Endometrial microvascular endothelial cells (primary cell): Measurements from ENCODE around the gene LGI4. TPM values are rescaled to one million over a fixed set of nuclear protein-coding genes. Genes with fewer than 3 reads are reported as not detected.

ENCODE experiments used
- in situ Hi-C: cut with HindIII; loops from 2 replicates; pipeline ENCODE4 v1.10.0; 2017; ENCODE audit warnings: low sequenced_read_pairs, low pct_unique_long_range_greater_than_20kb; ENCODE audit errors: inconsistent ontology term
- total RNA-seq: library from RNA; depleted of rRNA; stranded (reverse); fragments of >200 nt; gene quantifications from one replicate; pipeline ENCODE4 v1.2.3, GENCODE V29; 2015; ENCODE audit errors: inconsistent ontology term

LGI4 gene
- total RNA-seq, 1 donor from 2014 or later = not detected

DNA sequence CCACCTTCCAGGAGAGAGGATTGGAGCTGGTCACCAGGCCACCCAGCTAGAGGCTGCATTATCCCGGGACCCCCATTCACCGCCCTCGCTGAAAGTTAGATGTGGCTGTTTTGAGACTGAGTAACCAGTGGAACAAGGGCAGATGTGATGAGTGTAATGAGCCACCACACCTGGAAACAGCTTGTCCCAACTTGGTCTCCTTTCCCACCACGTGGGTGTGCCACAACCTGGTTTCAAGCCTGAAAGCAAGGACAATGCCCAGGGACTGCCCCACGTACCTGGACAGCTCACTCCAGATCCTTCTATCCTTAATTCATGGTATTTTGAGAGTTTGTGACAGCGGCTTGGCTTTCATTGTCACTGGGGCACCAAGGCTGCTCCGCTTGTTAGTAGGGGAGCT lies 7.0 kb downstream of the LGI4 start:
- in situ Hi-C loops = no loop called here

GRCh38 chr19:35126624-35126959 lies 8.3 kb downstream of the LGI4 start:
- in situ Hi-C loops = no loop called here

- in situ Hi-C loops = no loop called here
Measured at GRCh38 chr19:35125749-35126623, 8.9 kb downstream of the LGI4 start.

DNA sequence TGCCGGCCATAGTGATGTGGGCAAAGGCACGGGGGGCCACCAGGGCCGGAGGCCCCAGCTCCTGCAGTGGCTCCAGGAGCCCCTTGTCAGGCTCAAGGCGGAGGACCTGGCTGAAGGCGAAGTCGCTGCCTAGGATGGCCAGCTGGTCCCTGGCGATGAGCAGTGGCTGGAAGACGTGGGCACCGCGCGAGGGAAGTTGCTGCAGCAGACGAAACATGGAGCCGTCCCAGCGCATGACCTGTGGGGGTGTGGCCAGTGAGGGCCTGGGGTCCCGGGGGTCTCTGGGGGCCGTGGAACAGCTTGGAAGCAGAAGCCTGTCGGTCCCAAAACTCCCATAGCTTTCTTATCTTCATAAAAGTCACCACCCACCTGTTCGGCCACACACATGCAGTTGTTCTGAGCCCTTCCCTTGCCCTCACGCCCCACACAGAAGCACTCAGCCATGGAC lies 9.6 kb downstream of the LGI4 start:
- in situ Hi-C loops = no loop called here

GRCh38 chr19:35124098-35125060 lies 10.5 kb downstream of the LGI4 start:
- in situ Hi-C loops = no loop called here

DNA sequence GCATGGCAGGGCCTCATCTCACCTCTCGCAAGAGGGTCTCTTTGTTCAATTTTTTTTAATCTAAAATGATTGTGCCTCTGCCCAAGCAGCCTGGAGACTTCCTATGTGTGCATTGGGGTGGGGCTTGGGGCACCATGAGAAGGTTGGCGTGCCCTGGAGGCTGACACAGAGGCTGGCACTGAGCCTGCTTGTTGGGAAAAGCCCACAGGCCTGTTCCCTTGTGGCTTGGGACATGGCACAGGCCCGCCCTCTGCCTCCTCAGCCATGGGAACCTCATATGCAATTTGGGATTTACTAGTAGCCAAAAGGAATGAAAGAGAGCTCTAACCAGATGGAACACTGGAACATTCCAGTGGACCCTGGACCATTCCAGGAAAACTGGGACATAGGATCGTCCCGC lies 11.3 kb downstream of the LGI4 start:
- in situ Hi-C loops = no loop called here

DNA sequence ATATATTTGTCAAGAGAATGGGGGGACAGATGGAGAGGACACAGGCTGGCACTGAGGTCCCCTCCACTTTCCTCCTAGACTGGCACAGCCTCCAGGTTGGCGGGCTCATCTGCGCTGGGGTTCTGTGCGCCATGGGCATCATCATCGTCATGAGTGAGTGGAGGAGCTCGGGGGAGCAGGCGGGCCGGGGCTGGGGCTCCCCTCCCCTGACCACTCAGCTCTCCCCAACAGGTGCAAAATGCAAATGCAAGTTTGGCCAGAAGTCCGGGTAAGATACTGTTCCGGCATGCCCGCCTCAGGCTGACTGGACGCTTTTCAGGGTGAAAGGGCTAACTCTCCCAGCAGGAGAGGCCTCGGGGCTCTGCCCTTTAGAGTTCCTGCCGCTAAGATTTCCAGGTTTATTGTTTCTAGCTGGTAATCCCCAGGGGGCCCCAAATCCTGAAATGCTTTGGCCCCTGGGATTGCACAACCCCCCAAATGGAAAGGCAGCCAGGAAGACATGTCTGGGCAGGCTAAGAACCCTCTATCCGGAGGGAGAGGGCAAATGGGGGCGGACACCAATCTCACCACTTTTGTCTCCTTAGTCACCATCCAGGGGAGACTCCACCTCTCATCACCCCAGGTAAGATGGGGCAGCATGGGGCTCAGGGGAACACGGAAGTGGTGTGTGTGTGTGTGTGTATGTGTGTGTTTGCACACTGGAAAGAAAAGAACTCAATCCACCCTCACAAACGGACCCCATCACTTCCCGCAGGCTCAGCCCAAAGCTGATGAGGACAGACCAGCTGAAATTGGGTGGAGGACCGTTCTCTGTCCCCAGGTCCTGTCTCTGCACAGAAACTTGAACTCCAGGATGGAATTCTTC lies 11.9 kb downstream of the LGI4 start:
- in situ Hi-C loops = no loop called here

DNA sequence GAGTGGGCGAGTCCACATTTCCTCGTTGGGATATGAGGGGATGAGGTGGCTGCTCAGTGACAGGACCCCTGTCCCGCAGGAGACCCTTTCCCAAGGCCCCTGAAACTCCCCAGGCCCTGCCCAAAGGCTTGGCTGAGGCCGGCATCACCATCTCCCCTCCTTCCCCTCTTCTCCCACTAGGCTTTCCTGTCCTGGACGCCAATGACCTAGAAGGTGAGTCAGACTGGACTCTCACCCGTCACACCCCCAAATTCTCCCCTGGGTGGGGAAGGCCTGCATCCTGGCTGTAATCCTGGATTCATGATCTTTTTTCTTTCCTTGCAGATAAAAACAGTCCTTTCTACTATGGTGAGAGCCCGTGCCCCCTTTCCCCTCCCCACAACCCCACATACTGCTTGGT lies 14.0 kb downstream of the LGI4 start:
- in situ Hi-C loops = no loop called here

GRCh38 chr19:35120492-35120891 lies 14.4 kb downstream of the LGI4 start:
- in situ Hi-C loops = no loop called here

GRCh38 chr19:35119578-35120155 lies 15.2 kb downstream of the LGI4 start:
- in situ Hi-C loops = no loop called here

GRCh38 chr19:35119091-35119490 lies 15.8 kb downstream of the LGI4 start:
- in situ Hi-C loops = no loop called here

GRCh38 chr19:35118268-35119020 lies 16.4 kb downstream of the LGI4 start:
- in situ Hi-C loops = no loop called here

DNA sequence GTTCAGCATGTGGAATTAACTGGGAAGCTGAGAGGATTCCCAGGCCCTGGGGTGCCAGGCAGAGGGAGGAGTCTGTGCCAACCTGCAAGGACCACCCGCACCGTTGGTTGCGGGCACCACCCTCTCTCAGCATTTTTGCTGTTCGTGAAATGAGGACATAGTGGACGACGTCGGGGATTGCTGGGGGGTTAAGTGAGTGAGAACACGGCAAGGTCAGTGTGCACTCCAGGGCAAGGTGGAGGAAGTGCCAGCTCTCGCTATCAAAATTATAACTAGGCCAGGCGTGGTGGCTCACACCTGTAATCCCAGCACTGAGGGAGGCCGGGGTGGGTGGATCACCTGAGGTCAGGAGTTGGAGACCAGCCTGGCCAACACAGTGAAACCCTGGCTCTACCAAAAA lies 17.1 kb downstream of the LGI4 start:
- in situ Hi-C loops = no loop called here

DNA sequence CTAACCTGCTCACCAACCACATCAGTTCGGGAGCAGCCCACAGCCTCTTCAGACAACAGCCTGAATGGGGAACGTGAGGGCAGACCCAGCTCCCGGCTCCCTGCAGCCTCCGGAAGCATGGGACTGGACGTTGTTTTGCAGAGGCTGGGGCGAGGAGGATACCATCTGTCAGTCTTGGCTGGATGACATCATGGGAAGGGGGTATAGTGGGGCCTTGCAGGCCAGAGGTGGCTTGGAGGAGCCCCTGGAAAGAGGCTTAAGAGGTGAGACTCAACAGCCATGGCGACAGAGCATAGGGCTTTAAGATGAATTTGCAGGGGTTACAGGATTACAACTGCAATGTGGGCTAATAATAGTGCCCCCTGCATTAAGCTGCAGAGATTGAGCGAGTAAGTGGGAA lies 17.7 kb downstream of the LGI4 start:
- in situ Hi-C loops = no loop called here

- in situ Hi-C loops = no loop called here
Measured at GRCh38 chr19:35116072-35116801, 18.6 kb downstream of the LGI4 start.

- in situ Hi-C loops = no loop called here
Measured at GRCh38 chr19:35115177-35115951, 19.5 kb downstream of the LGI4 start, which contains the start of gene FXYD3. Gene FXYD3 (plus strand): TSS chr19:35115823. CDS start chr19:35119377, 3,554 bp downstream.
